Ishikawa (cell line): ENCODE data around the gene CDH20.

Source experiments
- EP300 ChIP-seq: IDR thresholded peaks from 2 replicates; pipeline ENCODE4 v1.6.1; 2012; ENCODE audit warnings: borderline replicate concordance
- FOXM1 ChIP-seq: IDR thresholded peaks from 2 replicates; pipeline ENCODE4 v1.6.1; 2012; ENCODE audit warnings: low read depth, borderline replicate concordance
- RAD21 ChIP-seq: IDR thresholded peaks from 2 replicates; pipeline ENCODE4 v1.6.1; 2012; ENCODE audit warnings: low read depth
- YY1 ChIP-seq: IDR thresholded peaks from 2 replicates; pipeline ENCODE4 v1.6.1; 2012; ENCODE audit warnings: low read depth
- ZBTB7A ChIP-seq: IDR thresholded peaks from 2 replicates; pipeline ENCODE4 v1.6.1; 2012; ENCODE audit warnings: low read depth

DNA sequence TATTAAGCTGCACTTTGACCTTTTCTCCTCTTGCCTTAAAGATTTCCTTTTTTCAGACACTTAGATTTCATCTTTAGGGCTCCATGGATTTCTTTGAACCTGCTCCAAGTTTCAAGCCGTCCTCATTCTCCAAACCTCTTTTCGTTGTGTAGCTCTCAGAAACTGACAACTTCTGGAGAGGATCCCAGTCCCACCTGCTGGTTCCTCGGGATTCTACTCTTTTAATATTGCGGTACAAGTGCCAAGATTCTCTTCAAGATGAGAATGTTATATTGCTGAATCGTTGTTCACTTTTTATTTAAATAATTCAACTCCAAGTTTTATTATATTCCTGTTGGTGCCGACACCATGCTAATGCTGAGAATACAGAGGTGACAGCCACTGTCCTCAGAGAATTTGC, 141.1 kb downstream of the CDH20 start:
- TF ChIP-seq YY1 (no peak), EP300 (no peak), FOXM1 (no peak), RAD21 (no peak), ZBTB7A (no peak)
